Endodermal cell (in vitro differentiated cells): Measurements from ENCODE around the gene NEUROG1. TPM values are rescaled to one million over a fixed set of nuclear protein-coding genes. Genes with fewer than 3 reads are reported as not detected.
"Not testable (repeated sequence)": the region's sequence is repeated elsewhere in the genome, so short reads cannot be mapped to it uniquely, and the experiment has no call there.

ENCODE experiments used
- DNase-seq: peaks from one replicate; pipeline ENCODE4 v3.0.0-alpha.2; 2017
- H3K27ac ChIP-seq: 2 replicates; pipeline ENCODE4 v1.5.1; 2013; ENCODE audit warnings: mild to moderate bottlenecking, low read depth, low read length, moderate library complexity
- H3K27me3 ChIP-seq: 2 replicates; pipeline ENCODE4 v1.6.1; 2013; ENCODE audit warnings: mild to moderate bottlenecking, low read length, moderate library complexity; ENCODE audit not compliant: insufficient read depth, control insufficient read depth, poor library complexity, severe bottlenecking
- H3K36me3 ChIP-seq: 2 replicates; pipeline ENCODE4 v1.7.0; 2013; ENCODE audit warnings: mild to moderate bottlenecking, low read length, moderate library complexity; ENCODE audit not compliant: control insufficient read depth, insufficient read depth
- H3K4me1 ChIP-seq: one replicate; pipeline ENCODE4 v1.7.0; 2013; ENCODE audit warnings: low read length; ENCODE audit not compliant: control insufficient read depth, insufficient read depth
- H3K4me3 ChIP-seq: 2 replicates; pipeline ENCODE4 v1.5.1; 2013; ENCODE audit warnings: mild to moderate bottlenecking, low read length, moderate library complexity
- H3K9ac ChIP-seq: 2 replicates; pipeline ENCODE4 v1.6.1; 2013; ENCODE audit warnings: mild to moderate bottlenecking, low read length, moderate library complexity; ENCODE audit not compliant: poor library complexity, severe bottlenecking; ENCODE audit errors: extremely low read depth
- H3K9me3 ChIP-seq: 2 replicates; pipeline ENCODE4 v1.6.1; 2013; ENCODE audit warnings: mild to moderate bottlenecking, low read length, moderate library complexity; ENCODE audit not compliant: control insufficient read depth
- H3K27ac Mint-ChIP-seq: 2 replicates; pipeline ENCODE4 v1.8.0; 2020; ENCODE audit warnings: mixed read lengths
- H3K27me3 Mint-ChIP-seq: 2 replicates; pipeline ENCODE4 v1.8.0; 2021; ENCODE audit warnings: mild to moderate bottlenecking, mixed read lengths; ENCODE audit not compliant: insufficient read depth
- H3K36me3 Mint-ChIP-seq: 2 replicates; pipeline ENCODE4 v1.8.0; 2020; ENCODE audit warnings: low read depth, mixed read lengths
- H3K4me1 Mint-ChIP-seq: 2 replicates; pipeline ENCODE4 v1.8.0; 2020; ENCODE audit warnings: mixed read lengths
- H3K4me3 Mint-ChIP-seq: 2 replicates; pipeline ENCODE4 v1.8.0; 2020; ENCODE audit warnings: mild to moderate bottlenecking, moderate library complexity, mixed read lengths
- H3K9me3 Mint-ChIP-seq: 2 replicates; pipeline ENCODE4 v1.8.0; 2020; ENCODE audit warnings: mild to moderate bottlenecking, mixed read lengths
- WGBS, 2 experiments: methylation state at CpG; one replicate each; pipeline versions ENCODE4 v1.1.5 to v1.1.7; 2013; ENCODE audit warnings: missing lambda C conversion rate in 2 of 2, mixed read lengths in 1 of 2; ENCODE audit not compliant: insufficient coverage in 1 of 2, insufficient read length in 1 of 2; 5-methylcytosine and 5-hydroxymethylcytosine counted together
- total RNA-seq, 2 donors: library from RNA; stranded (reverse); fragmentation: NEBNext Ultra II Directional in 1 of 2; extraction: Animal tissue kit (Norgen Biotek cat#: 25700) in 1 of 2; gene quantifications; 2 replicates in 1 of 2; 3 replicates in 1 of 2; pipeline ENCODE4 v1.2.1, GENCODE V29; 2021
- TF ChIP-seq, protein P1 (sequence below): fragments of 200-600 bp; sonication (generic); conservative IDR thresholded peaks from 2 replicates; pipeline ENCODE4 v1.5.0; 2021; ENCODE audit warnings: antibody characterized with exemption, mild to moderate bottlenecking

NEUROG1 gene
- total RNA-seq, 2 donors from 2014 or later = not detected

DNA sequence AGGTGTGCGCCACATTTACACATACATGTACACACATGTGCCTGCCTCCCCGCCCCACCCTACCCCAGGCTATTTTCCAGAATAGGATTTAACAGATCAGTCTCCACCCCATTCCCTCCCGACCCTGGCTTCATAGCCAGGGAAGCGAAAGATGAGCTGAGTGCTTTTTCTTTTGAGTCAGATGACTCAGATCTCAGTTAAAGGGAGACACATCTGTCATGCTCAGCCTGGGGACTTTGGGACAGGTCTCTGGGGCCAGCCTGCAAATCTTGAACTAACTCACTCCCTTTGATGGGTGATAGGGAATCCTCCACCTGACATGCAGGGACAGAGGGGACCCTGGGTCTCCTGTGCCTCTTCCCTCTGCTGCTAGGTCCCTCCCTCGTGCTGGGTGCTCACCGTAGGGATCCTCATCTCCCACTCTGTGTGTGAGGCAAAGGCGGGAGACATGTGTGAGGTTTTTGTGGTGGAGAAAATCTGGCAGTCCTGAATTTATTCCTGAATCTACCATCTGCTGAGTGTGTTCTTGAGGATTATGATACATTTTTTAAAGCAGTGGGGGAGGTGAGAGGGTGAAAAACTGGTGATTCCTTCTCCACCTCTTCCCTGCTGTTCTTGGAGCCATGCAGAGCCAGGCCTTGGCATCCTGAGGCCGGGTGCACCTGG lies 37.7 kb downstream of the NEUROG1 start:
- Mint-ChIP-seq H3K27ac (no peak overlapping the region), H3K4me1 (no peaks in the 10 kb centered on the region), H3K9me3 (no peaks in the 10 kb centered on the region), H3K4me3 (no peak overlapping the region), H3K27me3 (peaks cover 27% of the 10 kb centered on the region), H3K36me3 (no peaks in the 10 kb centered on the region)
- Histone ChIP-seq H3K36me3 (no peaks in the 10 kb centered on the region), H3K9me3 (no peaks in the 10 kb centered on the region), H3K27me3 (peaks cover 96% of the 10 kb centered on the region), H3K27ac (no peak overlapping the region), H3K4me3 (no peak overlapping the region), H3K9ac (no peak overlapping the region), H3K4me1 (no peaks in the 10 kb centered on the region)
- WGBS, 2 experiments = 75 to 83% methylated on average over 3 to 8 of the region's 8 CpGs
- DNase-seq = no peak
- TF ChIP-seq, protein P1, sequence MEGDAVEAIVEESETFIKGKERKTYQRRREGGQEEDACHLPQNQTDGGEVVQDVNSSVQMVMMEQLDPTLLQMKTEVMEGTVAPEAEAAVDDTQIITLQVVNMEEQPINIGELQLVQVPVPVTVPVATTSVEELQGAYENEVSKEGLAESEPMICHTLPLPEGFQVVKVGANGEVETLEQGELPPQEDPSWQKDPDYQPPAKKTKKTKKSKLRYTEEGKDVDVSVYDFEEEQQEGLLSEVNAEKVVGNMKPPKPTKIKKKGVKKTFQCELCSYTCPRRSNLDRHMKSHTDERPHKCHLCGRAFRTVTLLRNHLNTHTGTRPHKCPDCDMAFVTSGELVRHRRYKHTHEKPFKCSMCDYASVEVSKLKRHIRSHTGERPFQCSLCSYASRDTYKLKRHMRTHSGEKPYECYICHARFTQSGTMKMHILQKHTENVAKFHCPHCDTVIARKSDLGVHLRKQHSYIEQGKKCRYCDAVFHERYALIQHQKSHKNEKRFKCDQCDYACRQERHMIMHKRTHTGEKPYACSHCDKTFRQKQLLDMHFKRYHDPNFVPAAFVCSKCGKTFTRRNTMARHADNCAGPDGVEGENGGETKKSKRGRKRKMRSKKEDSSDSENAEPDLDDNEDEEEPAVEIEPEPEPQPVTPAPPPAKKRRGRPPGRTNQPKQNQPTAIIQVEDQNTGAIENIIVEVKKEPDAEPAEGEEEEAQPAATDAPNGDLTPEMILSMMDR = no peak

DNA sequence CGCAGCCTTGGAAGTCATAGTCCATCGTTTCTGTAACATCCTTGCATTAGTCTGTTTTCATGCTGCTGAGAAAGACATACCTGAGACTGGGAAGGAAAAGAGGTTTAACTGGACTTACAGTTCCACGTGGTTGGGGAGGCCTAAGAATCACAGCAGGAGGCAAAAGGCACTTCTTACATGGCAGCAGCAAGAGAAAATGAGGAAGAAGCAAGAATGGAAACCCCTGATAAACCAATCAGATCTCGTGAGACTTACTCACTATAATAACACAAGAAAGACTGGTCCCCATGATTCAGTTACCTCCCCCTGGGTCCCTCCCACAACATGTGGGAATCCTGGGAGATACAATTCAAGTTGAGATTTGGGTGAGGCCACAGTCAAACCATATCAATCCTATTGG lies 40.2 kb downstream of the NEUROG1 start:
- H3K4me3 Mint-ChIP-seq, H3K27ac ChIP-seq, H3K9me3 ChIP-seq, DNase-seq, H3K36me3 ChIP-seq, H3K9ac ChIP-seq, H3K9me3 Mint-ChIP-seq, H3K27me3 Mint-ChIP-seq, H3K4me1 ChIP-seq, H3K27ac Mint-ChIP-seq, H3K36me3 Mint-ChIP-seq, H3K4me3 ChIP-seq: not testable (repeated sequence)
- 64 to 80% methylated on average over 3 to 4 of the region's 4 CpGs for WGBS, 2 experiments
- peaks cover 97% of the 10 kb centered on the region for H3K27me3 ChIP-seq
- H3K4me1 Mint-ChIP-seq = peaks cover 13% of the 10 kb centered on the region

DNA sequence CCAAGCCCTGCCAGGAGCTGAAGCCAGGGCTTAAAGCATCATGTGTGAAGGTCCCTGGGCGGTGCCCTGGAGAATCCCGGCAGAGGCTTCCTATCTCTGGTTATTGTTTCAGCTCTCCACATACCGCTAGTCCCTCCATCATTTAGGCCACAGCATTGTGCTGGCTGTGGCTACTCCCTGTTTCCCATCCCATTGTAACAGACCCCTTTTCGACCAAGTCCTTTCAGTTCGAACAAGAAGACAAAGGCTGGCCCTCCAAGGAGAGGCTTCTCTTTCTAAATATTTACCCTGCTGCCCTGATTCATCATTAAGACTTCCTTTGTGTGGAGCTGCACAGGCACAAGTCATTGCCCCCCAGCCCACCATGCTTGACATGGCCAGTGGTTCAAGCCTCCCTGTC lies 41.6 kb downstream of the NEUROG1 start:
- H3K9me3 Mint-ChIP-seq = no peaks in the 10 kb centered on the region
- no peak overlapping the region for H3K27ac Mint-ChIP-seq

More for the DNA sequence above, 41.6 kb downstream of the NEUROG1 start:
- no peak overlapping the region for H3K4me3 ChIP-seq
- Mint-ChIP-seq H3K27me3 (no peaks in the 10 kb centered on the region), H3K4me3 (no peak overlapping the region), H3K36me3 (no peaks in the 10 kb centered on the region), H3K4me1 (peaks cover 19% of the 10 kb centered on the region)
- peaks cover 6% of the 10 kb centered on the region for H3K4me1 ChIP-seq
- H3K27me3 ChIP-seq = peaks cover 100% of the 10 kb centered on the region
- H3K9me3 ChIP-seq = no peaks in the 10 kb centered on the region
- no peak for DNase-seq
- H3K27ac ChIP-seq = no peak overlapping the region
- TF ChIP-seq, protein P1 = no peak
- no peak overlapping the region for H3K9ac ChIP-seq
- no peaks in the 10 kb centered on the region for H3K36me3 ChIP-seq
- WGBS, 2 experiments = 83 to 85% methylated on average over 5 of the region's 5 CpGs
